ENCODE results near the gene PPP1R13L.
"Not testable (repeated sequence)": the region's sequence is repeated elsewhere in the genome, so short reads cannot be mapped to it uniquely, and the experiment has no call there.

Gene PPP1R13L

DNA sequence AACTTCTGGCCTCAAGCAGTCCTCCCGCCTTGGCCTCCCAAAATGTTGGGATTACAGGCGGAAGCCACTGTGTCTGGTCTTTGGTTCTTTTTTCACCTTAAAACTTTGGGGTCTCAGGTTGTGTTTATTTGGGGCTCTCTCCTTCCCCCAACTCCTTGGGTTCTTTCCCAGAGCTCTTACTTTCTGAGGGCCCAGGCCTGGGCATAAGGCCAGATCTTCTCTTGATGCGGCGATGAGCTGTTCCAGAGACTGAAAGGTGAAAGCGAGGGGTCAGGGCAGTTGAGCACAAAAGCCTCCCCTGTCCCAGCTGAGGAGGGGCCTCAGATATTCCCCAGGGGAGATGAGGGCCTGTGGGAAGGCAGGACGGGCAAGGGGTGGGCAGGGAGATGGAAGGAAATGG lies 8.6 kb upstream of the PPP1R13L start:
- H3K27ac ChIP-seq (ENCODE audit: low read depth, low read length), result no peak overlapping the region

DNA sequence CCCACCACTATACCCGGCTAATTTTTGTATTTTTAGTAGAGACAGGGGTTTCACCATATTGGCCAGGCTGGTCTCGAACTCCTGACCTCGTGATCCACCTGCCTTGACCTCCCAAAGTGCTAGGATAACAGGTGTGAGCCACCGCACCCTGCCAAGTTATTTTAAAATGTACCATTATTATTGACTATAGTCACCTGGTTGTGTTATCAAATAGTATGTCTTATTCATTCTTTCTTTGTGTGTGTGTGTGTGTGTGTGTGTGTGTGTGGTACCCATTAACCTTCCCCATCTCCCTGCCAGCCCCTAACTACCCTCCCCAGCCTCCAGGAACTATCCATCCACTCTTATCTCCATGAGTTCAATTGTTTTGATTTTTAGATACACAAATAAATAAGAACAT lies 5.5 kb upstream of the PPP1R13L start:
- H3K27me3 ChIP-seq (ENCODE audit: control insufficient read depth, low read length); H3F3A ChIP-seq (ENCODE audit: control insufficient read depth, insufficient read depth); H3K9me3 ChIP-seq (ENCODE audit: control insufficient read depth, insufficient read depth, low read length); H3K4me2 ChIP-seq (ENCODE audit: low read length); H3K4me3 ChIP-seq (ENCODE audit: low read length); H3K9me2 ChIP-seq (replicated peaks; ENCODE audit: control insufficient read depth, low read length); H4K20me1 ChIP-seq (ENCODE audit: control insufficient read depth, insufficient read depth, low read depth, low read length); H3K27ac ChIP-seq (ENCODE audit: low read depth, low read length): not testable (repeated sequence)
- H3K4me1 ChIP-seq (ENCODE audit: control insufficient read depth, low read length), result peaks cover 22% of the 10 kb centered on the region
- H3K79me2 ChIP-seq (ENCODE audit: control insufficient read depth, low read length), result peaks cover 31% of the 10 kb centered on the region
- peaks cover 46% of the 10 kb centered on the region for H3K36me3 ChIP-seq (ENCODE audit: control insufficient read depth, low read length)

More for the DNA sequence above, 8.6 kb upstream of the PPP1R13L start:
- Histone ChIP-seq H3K9me2 (replicated peaks; ENCODE audit: control insufficient read depth, low read length) (no peaks in the 10 kb centered on the region), H3K4me1 (ENCODE audit: control insufficient read depth, low read length) (peaks cover 7% of the 10 kb centered on the region), H3K4me2 (ENCODE audit: low read length) (no peak overlapping the region), H3K36me3 (ENCODE audit: control insufficient read depth, low read length) (peaks cover 41% of the 10 kb centered on the region), H3K9me3 (ENCODE audit: control insufficient read depth, insufficient read depth, low read length) (no peaks in the 10 kb centered on the region), H3F3A (ENCODE audit: control insufficient read depth, insufficient read depth) (no peaks in the 10 kb centered on the region), H3K79me2 (ENCODE audit: control insufficient read depth, low read length) (peaks cover 11% of the 10 kb centered on the region), H3K27me3 (ENCODE audit: control insufficient read depth, low read length) (no peaks in the 10 kb centered on the region), H3K4me3 (ENCODE audit: low read length) (no peak overlapping the region), H4K20me1 (ENCODE audit: control insufficient read depth, insufficient read depth, low read depth, low read length) (no peaks in the 10 kb centered on the region)
- TF ChIP-seq EZH2phosphoT487 (IDR thresholded peaks at IDR 0.05; ENCODE audit: borderline replicate concordance, low read length) (no peak), CTCF (IDR thresholded peaks at IDR 0.05; ENCODE audit: low read depth, low read length, poor library complexity, severe bottlenecking) (no peak)

- Histone ChIP-seq H3K4me3 (ENCODE audit: low read length) (no peak overlapping the region), H4K20me1 (ENCODE audit: control insufficient read depth, insufficient read depth, low read depth, low read length) (no peaks in the 10 kb centered on the region), H3K9me2 (replicated peaks; ENCODE audit: control insufficient read depth, low read length) (no peaks in the 10 kb centered on the region), H3K9me3 (ENCODE audit: control insufficient read depth, insufficient read depth, low read length) (no peaks in the 10 kb centered on the region), H3F3A (ENCODE audit: control insufficient read depth, insufficient read depth) (no peaks in the 10 kb centered on the region), H3K27ac (ENCODE audit: low read depth, low read length) (no peak overlapping the region), H3K27me3 (ENCODE audit: control insufficient read depth, low read length) (no peaks in the 10 kb centered on the region), H3K4me1 (ENCODE audit: control insufficient read depth, low read length) (peaks cover 30% of the 10 kb centered on the region), H3K4me2 (ENCODE audit: low read length) (no peak overlapping the region), H3K36me3 (ENCODE audit: control insufficient read depth, low read length) (peaks cover 44% of the 10 kb centered on the region), H3K79me2 (ENCODE audit: control insufficient read depth, low read length) (peaks cover 31% of the 10 kb centered on the region)
- TF ChIP-seq CTCF (IDR thresholded peaks at IDR 0.05; ENCODE audit: low read depth, low read length, poor library complexity, severe bottlenecking), result no peak
- no peak for TF ChIP-seq EZH2phosphoT487 (IDR thresholded peaks at IDR 0.05; ENCODE audit: borderline replicate concordance, low read length)
These were observed 4.7 kb upstream of the PPP1R13L start for GRCh38 chr19:45409557-45409920.

DNA sequence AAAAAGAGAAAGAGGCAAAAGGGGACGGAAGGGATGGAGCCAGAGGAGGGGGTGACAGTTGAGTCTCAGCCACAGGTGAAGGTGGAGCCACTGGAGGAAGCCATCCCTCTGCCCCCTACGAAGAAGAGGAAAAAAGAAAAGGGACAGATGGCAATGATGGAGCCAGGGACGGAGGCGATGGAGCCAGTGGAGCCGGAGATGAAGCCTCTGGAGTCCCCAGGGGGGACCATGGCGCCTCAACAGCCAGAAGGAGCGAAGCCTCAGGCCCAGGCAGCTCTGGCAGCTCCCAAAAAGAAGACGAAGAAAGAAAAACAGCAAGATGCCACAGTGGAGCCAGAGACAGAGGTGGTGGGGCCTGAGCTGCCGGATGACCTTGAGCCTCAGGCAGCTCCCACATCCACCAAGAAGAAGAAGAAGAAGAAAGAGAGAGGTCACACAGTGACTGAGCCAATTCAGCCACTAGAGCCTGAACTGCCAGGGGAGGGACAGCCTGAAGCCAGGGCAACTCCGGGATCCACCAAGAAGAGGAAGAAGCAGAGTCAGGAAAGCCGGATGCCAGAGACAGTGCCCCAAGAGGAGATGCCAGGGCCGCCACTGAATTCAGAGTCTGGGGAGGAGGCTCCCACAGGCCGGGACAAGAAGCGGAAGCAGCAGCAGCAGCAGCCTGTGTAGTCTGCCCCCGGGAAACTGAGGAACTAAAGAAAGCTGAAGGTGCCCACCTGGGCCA lies 4.1 kb upstream of the PPP1R13L start:
- TF ChIP-seq EZH2phosphoT487 (IDR thresholded peaks at IDR 0.05; ENCODE audit: borderline replicate concordance, low read length) (no peak), CTCF (IDR thresholded peaks at IDR 0.05; ENCODE audit: low read depth, low read length, poor library complexity, severe bottlenecking) (no peak)
- peaks cover 31% of the 10 kb centered on the region for H3K79me2 ChIP-seq (ENCODE audit: control insufficient read depth, low read length)
- no peak overlapping the region for H3K4me2 ChIP-seq (ENCODE audit: low read length)
- H3K4me3 ChIP-seq (ENCODE audit: low read length), result no peak overlapping the region
- no peaks in the 10 kb centered on the region for H3F3A ChIP-seq (ENCODE audit: control insufficient read depth, insufficient read depth)
- no peaks in the 10 kb centered on the region; the same call in 1 of the 2 replicates for H3K27me3 ChIP-seq (ENCODE audit: control insufficient read depth, low read length)
- no peak overlapping the region for H3K27ac ChIP-seq (ENCODE audit: low read depth, low read length)
- peaks cover 41% of the 10 kb centered on the region for H3K36me3 ChIP-seq (ENCODE audit: control insufficient read depth, low read length)
- H4K20me1 ChIP-seq (ENCODE audit: control insufficient read depth, insufficient read depth, low read depth, low read length), result no peaks in the 10 kb centered on the region
- H3K9me3 ChIP-seq (ENCODE audit: control insufficient read depth, insufficient read depth, low read length), result no peaks in the 10 kb centered on the region
- peaks cover 36% of the 10 kb centered on the region for H3K4me1 ChIP-seq (ENCODE audit: control insufficient read depth, low read length)
- no peaks in the 10 kb centered on the region for H3K9me2 ChIP-seq (replicated peaks; ENCODE audit: control insufficient read depth, low read length)
